Gastrocnemius medialis (tissue), 4 donors: ENCODE measurements around the gene RYR2. TPM values are rescaled to one million over a fixed set of nuclear protein-coding genes. Genes with fewer than 3 reads are reported as not detected.

Source experiments
- ATAC-seq, 2 donors: fragments of 150-250 bp; one replicate each; pipeline ENCODE4 v1.9.1; 2016
- DNase-seq, 2 donors: peaks; one replicate each; pipeline ENCODE4 v3.0.0-alpha.2; 2019
- H3K27ac ChIP-seq, 4 donors: fragments of 200-600 bp; sonication (generic); 1 replicate in 1 of 4; 2 replicates in 3 of 4; pipeline ENCODE4 v1.5.1; 2016 to 2018; ENCODE audit warnings: mild to moderate bottlenecking in 2 of 4, moderate library complexity in 1 of 4
- H3K27me3 ChIP-seq, 3 donors: fragments of 200-600 bp; sonication (generic) in 2 of 3; 1 replicate in 1 of 3; 2 replicates in 2 of 3; pipeline versions ENCODE4 v1.5.1 to v1.6.0; 2016 to 2019; ENCODE audit warnings: mild to moderate bottlenecking in 1 of 3, moderate library complexity in 1 of 3
- H3K36me3 ChIP-seq, 2 donors: fragments of 200-600 bp; sonication (generic) in 1 of 2; one replicate each; pipeline ENCODE4 v1.5.1; 2017 to 2018
- H3K4me1 ChIP-seq, 2 donors: fragments of 200-600 bp; sonication (generic) in 1 of 2; one replicate each; pipeline ENCODE4 v1.5.1; 2016 to 2017; ENCODE audit warnings: mild to moderate bottlenecking in 2 of 2
- H3K4me3 ChIP-seq, 4 donors: fragments of 200-600 bp; sonication (generic) in 3 of 4; 1 replicate in 1 of 4; 2 replicates in 3 of 4; pipeline ENCODE4 v1.5.1; 2016 to 2019; ENCODE audit warnings: mild to moderate bottlenecking in 2 of 4
- H3K9me3 ChIP-seq, 3 donors: fragments of 200-600 bp; sonication (generic) in 2 of 3; 1 replicate in 1 of 3; 2 replicates in 2 of 3; pipeline ENCODE4 v1.5.1; 2016 to 2019
- CTCF ChIP-seq, 5 experiments: fragments of 450-650 bp in 3 of 5; fragments of 200-600 bp in 2 of 5; sonication (generic) in 2 of 5; IDR thresholded peaks in 4 of 5; conservative IDR thresholded peaks in 1 of 5; 1 replicate in 4 of 5; 2 replicates in 1 of 5; pipeline ENCODE4 v1.5.1; 2016 to 2019; ENCODE audit warnings: antibody characterized with exemption in 5 of 5, mild to moderate bottlenecking in 3 of 5, moderate library complexity in 3 of 5
- POLR2A ChIP-seq, 2 donors: fragments of 450-650 bp; IDR thresholded peaks; one replicate each; pipeline ENCODE4 v1.6.1; 2017; ENCODE audit warnings: antibody characterized with exemption in 2 of 2, mild to moderate bottlenecking in 2 of 2, moderate library complexity in 2 of 2
- in situ Hi-C, 4 donors: fragments of 200-750 bp; cut with MboI; loops; one replicate each; pipeline versions ENCODE4 v1.15.0 to v1.8.0; 2017; ENCODE audit warnings: low sequenced_read_pairs in 4 of 4
- intact Hi-C: fragments of 100-400 bp; cut with DNase I; formaldehyde crosslinking; loops from one replicate; pipeline ENCODE4 v1.15.1; 2023; ENCODE audit warnings: low total_unique reads
- total RNA-seq, 4 donors: library from RNA; depleted of rRNA; stranded (reverse); fragments of >200 nt; gene quantifications; one replicate each; pipeline versions ENCODE4 v1.1.0 to v1.2.3, GENCODE V29; 2016

The RYR2 gene
- total RNA-seq, 4 donors from 2014 or later: 0.04 to 0.16 (median 0.07) TPM

GRCh38 chr1:237457573-237457972 lies 415.6 kb downstream of the RYR2 start:
- ATAC-seq (no peak), DNase-seq (no peak)
- no peaks in the 10 kb centered on the region for H3K36me3 ChIP-seq
- no peak for TF ChIP-seq CTCF (IDR thresholded peaks at IDR 0.05 in 4 of 5, conservative IDR thresholded peaks at IDR 0.05 in 1 of 5)
- TF ChIP-seq POLR2A (IDR thresholded peaks at IDR 0.05): no peak
- H3K4me1 ChIP-seq: no peaks in the 10 kb centered on the region
- no peaks in the 10 kb centered on the region for H3K27me3 ChIP-seq
- intact Hi-C loops: no loop called here
- no peak overlapping the region for H3K27ac ChIP-seq
- in situ Hi-C loops: no loop called here
- H3K9me3 ChIP-seq: no peaks in the 10 kb centered on the region
- no peak overlapping the region for H3K4me3 ChIP-seq

GRCh38 chr1:237467320-237467719 lies 425.3 kb downstream of the RYR2 start:
- Histone ChIP-seq H3K36me3 (no peaks in the 10 kb centered on the region), H3K4me1 (no peaks in the 10 kb centered on the region), H3K27ac (no peak overlapping the region), H3K9me3 (no peaks in the 10 kb centered on the region), H3K4me3 (no peak overlapping the region), H3K27me3 (no peaks in the 10 kb centered on the region)
- intact Hi-C loops (no loop called here), in situ Hi-C loops (no loop called here)
- no peak for DNase-seq
- TF ChIP-seq CTCF (IDR thresholded peaks at IDR 0.05 in 4 of 5, conservative IDR thresholded peaks at IDR 0.05 in 1 of 5) (no peak), POLR2A (IDR thresholded peaks at IDR 0.05) (no peak)
- no peak for ATAC-seq

DNA sequence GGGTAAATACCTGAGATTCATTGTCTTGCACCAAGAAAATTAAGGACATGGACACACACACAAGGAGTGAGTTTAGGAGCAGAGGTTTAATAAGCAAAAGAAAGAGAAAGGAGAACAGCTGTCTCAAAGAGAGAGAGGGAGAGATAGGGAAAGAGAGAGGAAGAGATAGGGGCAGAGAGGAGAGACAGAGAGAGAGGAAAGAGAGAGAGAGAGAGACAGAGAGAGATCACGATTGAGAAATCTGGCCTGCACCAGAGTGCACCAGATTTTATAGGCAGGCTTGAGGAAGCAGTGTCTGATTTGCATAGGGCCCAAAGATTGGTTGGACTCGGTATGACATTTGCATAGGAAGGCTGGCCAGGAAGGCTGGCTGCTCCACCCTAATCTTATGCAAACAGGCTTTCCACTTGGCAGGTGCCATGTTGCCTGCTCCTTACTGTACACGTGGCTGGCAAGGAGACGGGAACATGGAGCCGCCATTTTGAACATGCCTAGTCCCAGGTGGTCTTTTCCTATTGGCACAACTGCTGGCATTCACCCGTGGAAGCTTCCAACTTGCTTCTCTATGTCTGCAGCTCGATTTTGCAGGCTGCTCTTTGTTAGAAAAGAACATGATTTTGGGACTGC lies 428.8 kb downstream of the RYR2 start:
- Histone ChIP-seq H3K27ac (no peak overlapping the region), H3K36me3 (no peaks in the 10 kb centered on the region), H3K4me1 (no peaks in the 10 kb centered on the region), H3K27me3 (no peaks in the 10 kb centered on the region), H3K4me3 (no peak overlapping the region), H3K9me3 (no peaks in the 10 kb centered on the region)
- intact Hi-C loops (no loop called here), in situ Hi-C loops (no loop called here)
- ATAC-seq (no peak), DNase-seq (no peak)
- TF ChIP-seq POLR2A (IDR thresholded peaks at IDR 0.05) (no peak), CTCF (IDR thresholded peaks at IDR 0.05 in 4 of 5, conservative IDR thresholded peaks at IDR 0.05 in 1 of 5) (no peak)

DNA sequence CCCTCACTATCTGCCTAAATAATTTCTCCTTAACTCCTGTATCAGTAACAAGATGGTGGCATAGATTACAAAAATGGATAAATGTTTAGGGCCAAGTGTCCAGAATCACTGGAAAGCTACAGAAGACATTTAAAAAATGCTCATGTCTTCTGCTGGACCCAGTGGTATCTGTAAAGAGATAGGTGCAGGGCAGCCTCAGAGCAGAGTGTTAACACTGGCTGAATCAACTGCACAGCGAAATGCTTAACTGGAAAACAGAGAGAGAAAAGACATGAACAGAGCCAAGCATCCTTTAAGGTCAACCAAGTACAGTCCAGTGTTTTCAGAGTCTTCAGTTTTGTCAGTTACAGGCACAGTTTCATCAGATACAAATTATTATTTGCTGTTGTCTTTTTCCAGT lies 429.4 kb downstream of the RYR2 start:
- no peaks in the 10 kb centered on the region for H3K27me3 ChIP-seq
- ATAC-seq (no peak), DNase-seq (no peak)
- no peak overlapping the region for H3K4me3 ChIP-seq
- no peak overlapping the region for H3K27ac ChIP-seq
- intact Hi-C loops (no loop called here), in situ Hi-C loops (no loop called here)
- H3K4me1 ChIP-seq: no peaks in the 10 kb centered on the region
- H3K36me3 ChIP-seq: no peaks in the 10 kb centered on the region
- TF ChIP-seq POLR2A (IDR thresholded peaks at IDR 0.05): no peak
- TF ChIP-seq CTCF (IDR thresholded peaks at IDR 0.05 in 4 of 5, conservative IDR thresholded peaks at IDR 0.05 in 1 of 5): no peak
- H3K9me3 ChIP-seq: no peaks in the 10 kb centered on the region

- H3K9me3 ChIP-seq: no peaks in the 10 kb centered on the region
- ATAC-seq: no peak
- intact Hi-C loops: no loop called here
- H3K4me3 ChIP-seq: no peak overlapping the region
- in situ Hi-C loops: no loop called here
- H3K36me3 ChIP-seq: no peaks in the 10 kb centered on the region
- no peaks in the 10 kb centered on the region for H3K4me1 ChIP-seq
- H3K27ac ChIP-seq: no peak overlapping the region
- no peaks in the 10 kb centered on the region for H3K27me3 ChIP-seq
- DNase-seq: no peak
- TF ChIP-seq POLR2A (IDR thresholded peaks at IDR 0.05) (no peak), CTCF (IDR thresholded peaks at IDR 0.05 in 4 of 5, conservative IDR thresholded peaks at IDR 0.05 in 1 of 5) (no peak)
Measured at GRCh38 chr1:237471956-237472355, 430.0 kb downstream of the RYR2 start.
